ENCODE measurements around the gene C17orf67.

Gene C17orf67

GRCh38 chr17:56833809-56834379, at the start of gene C17orf67, which contains the start of gene DGKE:
Gene C17orf67, minus strand, starts transcription at chr17:56833920. Its CDS starts 18,110 bp downstream, at chr17:56815810.
Gene DGKE, plus strand, starts transcription at chr17:56834151. Its CDS starts 645 bp downstream, at chr17:56834796.
- no peak for TF ChIP-seq EZH2phosphoT487 (IDR thresholded peaks at IDR 0.05; ENCODE audit: borderline replicate concordance, low read length)
- no peak for TF ChIP-seq CTCF (IDR thresholded peaks at IDR 0.05; ENCODE audit: low read depth, low read length, poor library complexity, severe bottlenecking)
- peaks cover 16% of the 10 kb centered on the region for H3F3A ChIP-seq (ENCODE audit: control insufficient read depth, insufficient read depth)
- H3K4me3 ChIP-seq (ENCODE audit: low read length) = peak within 1 kb of the TSS; percentile 90
- peaks cover 43% of the 10 kb centered on the region for H3K36me3 ChIP-seq (ENCODE audit: control insufficient read depth, low read length)
- peaks cover 51% of the 10 kb centered on the region for H3K4me1 ChIP-seq (ENCODE audit: control insufficient read depth, low read length)
- peak within 1 kb of the TSS; percentile 45 for H3K27ac ChIP-seq (ENCODE audit: low read depth, low read length)
- no peaks in the 10 kb centered on the region for H3K9me3 ChIP-seq (ENCODE audit: control insufficient read depth, insufficient read depth, low read length)
- peaks cover 8% of the 10 kb centered on the region; the same call in 1 of the 2 replicates for H4K20me1 ChIP-seq (ENCODE audit: control insufficient read depth, insufficient read depth, low read depth, low read length)
- peaks cover 63% of the 10 kb centered on the region for H3K79me2 ChIP-seq (ENCODE audit: control insufficient read depth, low read length)
- no peaks in the 10 kb centered on the region for H3K27me3 ChIP-seq (ENCODE audit: control insufficient read depth, low read length)
- no peaks in the 10 kb centered on the region for H3K9me2 ChIP-seq (replicated peaks; ENCODE audit: control insufficient read depth, low read length)
- H3K4me2 ChIP-seq (ENCODE audit: low read length) = peak within 1 kb of the TSS; percentile 97

- no peaks in the 10 kb centered on the region for H4K20me1 ChIP-seq (ENCODE audit: control insufficient read depth, insufficient read depth, low read depth, low read length)
- no peaks in the 10 kb centered on the region for H3K79me2 ChIP-seq (ENCODE audit: control insufficient read depth, low read length)
- H3K27ac ChIP-seq (ENCODE audit: low read depth, low read length) = no peak overlapping the region
- TF ChIP-seq EZH2phosphoT487 (IDR thresholded peaks at IDR 0.05; ENCODE audit: borderline replicate concordance, low read length) = no peak
- TF ChIP-seq CTCF (IDR thresholded peaks at IDR 0.05; ENCODE audit: low read depth, low read length, poor library complexity, severe bottlenecking) = no peak
- H3K4me1 ChIP-seq (ENCODE audit: control insufficient read depth, low read length) = peaks cover 21% of the 10 kb centered on the region
- H3K9me3 ChIP-seq (ENCODE audit: control insufficient read depth, insufficient read depth, low read length) = no peaks in the 10 kb centered on the region
- no peak overlapping the region for H3K4me2 ChIP-seq (ENCODE audit: low read length)
- H3K9me2 ChIP-seq (replicated peaks; ENCODE audit: control insufficient read depth, low read length) = no peaks in the 10 kb centered on the region
- H3K4me3 ChIP-seq (ENCODE audit: low read length) = no peak overlapping the region
- peaks cover 5% of the 10 kb centered on the region; the same call in 1 of the 2 replicates for H3K36me3 ChIP-seq (ENCODE audit: control insufficient read depth, low read length)
- no peaks in the 10 kb centered on the region for H3K27me3 ChIP-seq (ENCODE audit: control insufficient read depth, low read length)
- 0 out of 2 replicates have a peak, but pooled peaks cover 6% of the 10 kb centered on the region for H3F3A ChIP-seq (ENCODE audit: control insufficient read depth, insufficient read depth)
These were observed 48.1 kb upstream of the C17orf67 start for GRCh38 chr17:56881685-56882295.

- Histone ChIP-seq H4K20me1 (ENCODE audit: control insufficient read depth, insufficient read depth, low read depth, low read length) (no peaks in the 10 kb centered on the region), H3F3A (ENCODE audit: control insufficient read depth, insufficient read depth) (0 out of 2 replicates have a peak, but pooled peaks cover 6% of the 10 kb centered on the region), H3K9me3 (ENCODE audit: control insufficient read depth, insufficient read depth, low read length) (no peaks in the 10 kb centered on the region), H3K27me3 (ENCODE audit: control insufficient read depth, low read length) (no peaks in the 10 kb centered on the region), H3K27ac (ENCODE audit: low read depth, low read length) (no peak overlapping the region), H3K36me3 (ENCODE audit: control insufficient read depth, low read length) (no peaks in the 10 kb centered on the region), H3K9me2 (replicated peaks; ENCODE audit: control insufficient read depth, low read length) (no peaks in the 10 kb centered on the region), H3K4me2 (ENCODE audit: low read length) (peak overlapping the region; percentile 39), H3K79me2 (ENCODE audit: control insufficient read depth, low read length) (no peaks in the 10 kb centered on the region), H3K4me3 (ENCODE audit: low read length) (no peak overlapping the region), H3K4me1 (ENCODE audit: control insufficient read depth, low read length) (peaks cover 21% of the 10 kb centered on the region)
- TF ChIP-seq EZH2phosphoT487 (IDR thresholded peaks at IDR 0.05; ENCODE audit: borderline replicate concordance, low read length) = no peak
- TF ChIP-seq CTCF (IDR thresholded peaks at IDR 0.05; ENCODE audit: low read depth, low read length, poor library complexity, severe bottlenecking) = no peak
These were observed 46.9 kb upstream of the C17orf67 start for GRCh38 chr17:56880571-56880970.

Measured in DOHH2 (cell line).